Body of pancreas (tissue), 4 donors: ENCODE results near the gene LTB.

ENCODE experiments used
- CTCF ChIP-seq, 7 experiments: fragments of 450-650 bp in 4 of 7; fragments of 200-600 bp in 3 of 7; sonication (generic) in 3 of 7; IDR thresholded peaks; one replicate each; pipeline ENCODE4 v1.5.1; 2016 to 2019; ENCODE audit warnings: antibody characterized with exemption in 7 of 7
- POLR2A ChIP-seq, 3 donors: fragments of 450-650 bp; IDR thresholded peaks; one replicate each; pipeline ENCODE4 v1.6.1; 2016; ENCODE audit warnings: antibody characterized with exemption in 3 of 3, mild to moderate bottlenecking in 2 of 3

- no peak for TF ChIP-seq CTCF (IDR thresholded peaks at IDR 0.05)
- TF ChIP-seq POLR2A (IDR thresholded peaks at IDR 0.05): no peak
Observed at GRCh38 chr6:31631209-31631608, 49.0 kb upstream of the LTB start.
